Ectodermal cell (in vitro differentiated cells): ENCODE measurements around the gene RFX7.

Source experiments
- H3K27ac ChIP-seq: 2 replicates; pipeline ENCODE4 v1.7.0; 2013; ENCODE audit warnings: mild to moderate bottlenecking, low read depth, low read length; ENCODE audit not compliant: insufficient read depth, poor library complexity, severe bottlenecking
- H3K27me3 ChIP-seq: 2 replicates; pipeline ENCODE4 v1.7.0; 2013; ENCODE audit warnings: mild to moderate bottlenecking, low read length; ENCODE audit not compliant: insufficient read depth, control insufficient read depth, poor library complexity, severe bottlenecking
- H3K36me3 ChIP-seq: one replicate; pipeline ENCODE4 v1.7.0; 2013; ENCODE audit warnings: low read length; ENCODE audit not compliant: control insufficient read depth, insufficient read depth
- H3K4me1 ChIP-seq: one replicate; pipeline ENCODE4 v1.7.0; 2013; ENCODE audit warnings: low read length; ENCODE audit not compliant: control insufficient read depth, insufficient read depth
- H3K4me3 ChIP-seq: 2 replicates; pipeline ENCODE4 v1.7.0; 2013; ENCODE audit warnings: low read depth, low read length, control low read depth; ENCODE audit not compliant: insufficient read depth
- H3K9me3 ChIP-seq: 2 replicates; pipeline ENCODE4 v1.7.0; 2013; ENCODE audit warnings: mild to moderate bottlenecking, low read length, moderate library complexity; ENCODE audit not compliant: control insufficient read depth
- WGBS, 2 experiments: methylation state at CpG; one replicate each; pipeline ENCODE4 v1.1.7; 2013; ENCODE audit warnings: missing lambda C conversion rate in 2 of 2; 5-methylcytosine and 5-hydroxymethylcytosine counted together

The RFX7 gene

DNA sequence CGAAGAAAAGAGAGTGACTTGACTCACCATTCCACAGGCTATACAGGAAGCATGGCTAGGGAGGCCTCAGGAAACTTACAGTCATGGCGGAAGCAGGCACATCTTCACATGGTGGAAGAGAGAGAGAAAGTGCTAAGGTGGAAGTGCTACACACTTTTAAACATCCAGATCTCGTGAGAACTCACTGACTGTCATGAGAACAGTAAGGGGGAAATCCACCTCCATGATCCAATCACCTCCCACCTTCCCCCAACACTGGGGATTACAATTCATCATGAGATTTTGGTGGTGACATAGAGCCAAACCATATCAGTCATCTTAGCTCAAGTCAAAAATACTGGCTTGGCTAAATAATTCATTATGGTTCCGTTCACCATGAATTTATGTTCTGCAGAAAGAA is 205.0 kb downstream of the RFX7 start:
- WGBS, 2 experiments = 91 to 92% methylated on average over 3 to 4 of the region's 4 CpGs
- H3K4me3 ChIP-seq = no peak overlapping the region
- H3K36me3 ChIP-seq = no peaks in the 10 kb centered on the region
- no peaks in the 10 kb centered on the region for H3K4me1 ChIP-seq
- no peak overlapping the region for H3K27ac ChIP-seq
- H3K27me3 ChIP-seq = no peaks in the 10 kb centered on the region
- H3K9me3 ChIP-seq = no peaks in the 10 kb centered on the region

DNA sequence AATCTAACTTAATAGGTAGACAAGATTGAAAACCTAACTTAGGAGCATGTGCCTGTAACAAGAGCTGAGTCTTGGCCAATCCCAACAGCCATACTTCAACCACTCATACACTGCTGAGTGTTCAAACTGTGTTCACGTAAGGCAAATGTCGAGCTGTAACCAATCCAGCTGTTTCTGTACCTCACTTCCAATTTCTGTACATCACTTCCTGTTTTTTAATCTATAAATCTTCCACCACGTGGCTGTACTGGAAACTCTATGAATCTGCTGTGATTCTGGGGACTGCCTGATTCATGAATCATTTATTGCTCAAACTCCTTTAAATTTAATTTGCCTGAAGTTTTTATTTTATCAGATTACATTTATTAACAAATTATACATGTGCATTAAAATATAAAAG is 205.7 kb downstream of the RFX7 start:
- Histone ChIP-seq H3K36me3 (no peaks in the 10 kb centered on the region), H3K27ac (no peak overlapping the region)
- 89 to 95% methylated on average over 3 of the region's 3 CpGs for WGBS, 2 experiments

More for the DNA sequence above, 205.7 kb downstream of the RFX7 start:
- Histone ChIP-seq H3K9me3 (no peaks in the 10 kb centered on the region), H3K27me3 (no peaks in the 10 kb centered on the region), H3K4me1 (no peaks in the 10 kb centered on the region), H3K4me3 (no peak overlapping the region)
